ENCODE results near the gene ZDHHC17. TPM values are rescaled to one million over a fixed set of nuclear protein-coding genes. Genes with fewer than 3 reads are reported as not detected.
"Not testable (repeated sequence)": the region's sequence is repeated elsewhere in the genome, so short reads cannot be mapped to it uniquely, and the experiment has no call there.

Gene ZDHHC17
- total RNA-seq, 1 donor from 2014 or later = 58.8 TPM

GRCh38 chr12:76719171-76720041, 44.5 kb upstream of the ZDHHC17 start:
- DNase-seq (ENCODE audit: low read depth, low spot score) = no peak
- no peak overlapping the region for H3K27ac Mint-ChIP-seq (ENCODE audit: unreplicated experiment)
- no peaks in the 10 kb centered on the region for H3K27me3 Mint-ChIP-seq (ENCODE audit: low read depth)
- H3K4me1 Mint-ChIP-seq = peaks cover 7% of the 10 kb centered on the region
- peaks cover 3% of the 10 kb centered on the region for H3K9me3 Mint-ChIP-seq
- H3K4me3 Mint-ChIP-seq = no peak overlapping the region
- TF ChIP-seq CTCF (conservative IDR thresholded peaks at IDR 0.05) = no peak
- H3K36me3 Mint-ChIP-seq (ENCODE audit: low read depth) = no peaks in the 10 kb centered on the region

DNA sequence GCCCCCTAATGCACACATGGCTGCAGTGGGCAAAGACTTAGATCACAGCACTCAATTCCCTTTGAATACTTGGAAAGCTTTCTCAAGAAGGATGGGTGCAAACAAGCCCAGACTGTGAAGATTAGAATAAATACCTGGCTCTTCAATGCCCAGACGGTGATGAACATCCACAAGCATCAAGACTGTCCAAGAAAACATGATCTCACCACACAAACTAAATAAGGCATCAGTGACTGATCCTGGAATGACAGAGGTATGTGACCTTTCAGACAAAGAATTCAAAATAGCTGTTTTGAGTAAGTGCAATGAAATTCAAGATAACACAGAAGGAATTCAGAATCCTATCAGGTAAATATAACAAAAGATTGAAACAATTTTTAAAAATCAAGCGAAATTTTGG, 43.8 kb upstream of the ZDHHC17 start:
- H3K27ac Mint-ChIP-seq (ENCODE audit: unreplicated experiment) = peak overlapping the region; percentile 73
- TF ChIP-seq CTCF (conservative IDR thresholded peaks at IDR 0.05) = no peak
- no peak for DNase-seq (ENCODE audit: low read depth, low spot score)
- peaks cover 7% of the 10 kb centered on the region for H3K4me1 Mint-ChIP-seq
- no peaks in the 10 kb centered on the region for H3K36me3 Mint-ChIP-seq (ENCODE audit: low read depth)
- H3K4me3 Mint-ChIP-seq = no peak overlapping the region
- no peaks in the 10 kb centered on the region for H3K27me3 Mint-ChIP-seq (ENCODE audit: low read depth)
- no peaks in the 10 kb centered on the region for H3K9me3 Mint-ChIP-seq

DNA sequence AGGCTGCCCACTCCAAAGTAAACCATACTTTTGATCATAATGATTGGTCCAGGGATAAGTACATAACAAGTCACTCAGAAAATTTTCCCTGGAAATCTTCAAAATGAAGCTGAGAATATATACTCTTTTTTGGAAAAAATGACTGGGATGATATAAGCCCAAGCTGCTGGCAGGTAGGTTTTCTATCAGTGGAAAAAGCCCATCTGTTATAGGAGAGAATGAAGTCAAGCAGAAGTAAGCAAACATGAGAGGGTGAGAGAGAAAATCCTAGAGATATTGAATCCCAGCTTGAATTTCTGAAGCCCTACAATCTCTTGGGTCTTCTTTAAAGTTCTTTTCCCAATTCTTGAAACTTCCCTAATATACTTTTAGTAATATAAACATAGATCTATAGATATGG, 37.3 kb upstream of the ZDHHC17 start:
- no peaks in the 10 kb centered on the region for H3K27me3 Mint-ChIP-seq (ENCODE audit: low read depth)
- peaks cover 3% of the 10 kb centered on the region for H3K4me1 Mint-ChIP-seq
- DNase-seq (ENCODE audit: low read depth, low spot score) = no peak
- no peaks in the 10 kb centered on the region for H3K36me3 Mint-ChIP-seq (ENCODE audit: low read depth)
- no peak overlapping the region for H3K4me3 Mint-ChIP-seq
- no peaks in the 10 kb centered on the region for H3K9me3 Mint-ChIP-seq
- TF ChIP-seq CTCF (conservative IDR thresholded peaks at IDR 0.05) = no peak
- H3K27ac Mint-ChIP-seq (ENCODE audit: unreplicated experiment) = no peak overlapping the region

GRCh38 chr12:76732188-76732587, 31.7 kb upstream of the ZDHHC17 start:
- H3K36me3 Mint-ChIP-seq (ENCODE audit: low read depth) = peaks cover 18% of the 10 kb centered on the region
- not testable (repeated sequence) for H3K4me1 Mint-ChIP-seq; H3K4me3 Mint-ChIP-seq; H3K27me3 Mint-ChIP-seq (ENCODE audit: low read depth); H3K27ac Mint-ChIP-seq (ENCODE audit: unreplicated experiment); DNase-seq (ENCODE audit: low read depth, low spot score)
- H3K9me3 Mint-ChIP-seq = peaks cover 22% of the 10 kb centered on the region

DNA sequence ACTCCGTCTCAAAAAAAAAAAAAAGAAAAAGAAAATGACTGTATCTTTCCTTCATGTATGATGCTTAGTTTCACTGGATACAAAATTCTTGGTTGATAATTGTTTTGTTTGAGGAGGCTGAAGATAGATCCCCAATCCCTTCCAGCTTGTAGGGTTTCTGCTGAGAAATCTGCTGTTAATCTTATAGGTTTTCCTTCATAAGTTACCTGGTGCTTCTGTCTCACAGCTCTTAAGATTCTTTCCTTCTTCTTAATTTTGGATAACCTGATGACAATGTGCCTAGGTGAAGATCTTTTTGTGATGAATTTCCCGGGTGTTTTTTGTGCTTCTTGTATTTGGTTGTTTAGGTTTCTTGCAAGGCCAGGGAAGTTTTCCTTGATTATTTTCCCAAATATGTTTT, 26.2 kb upstream of the ZDHHC17 start:
- H3K27ac Mint-ChIP-seq (ENCODE audit: unreplicated experiment); H3K27me3 Mint-ChIP-seq (ENCODE audit: low read depth); H3K4me1 Mint-ChIP-seq; DNase-seq (ENCODE audit: low read depth, low spot score); H3K4me3 Mint-ChIP-seq: not testable (repeated sequence)
- Mint-ChIP-seq H3K36me3 (ENCODE audit: low read depth) (peaks cover 31% of the 10 kb centered on the region), H3K9me3 (peaks cover 29% of the 10 kb centered on the region)

DNA sequence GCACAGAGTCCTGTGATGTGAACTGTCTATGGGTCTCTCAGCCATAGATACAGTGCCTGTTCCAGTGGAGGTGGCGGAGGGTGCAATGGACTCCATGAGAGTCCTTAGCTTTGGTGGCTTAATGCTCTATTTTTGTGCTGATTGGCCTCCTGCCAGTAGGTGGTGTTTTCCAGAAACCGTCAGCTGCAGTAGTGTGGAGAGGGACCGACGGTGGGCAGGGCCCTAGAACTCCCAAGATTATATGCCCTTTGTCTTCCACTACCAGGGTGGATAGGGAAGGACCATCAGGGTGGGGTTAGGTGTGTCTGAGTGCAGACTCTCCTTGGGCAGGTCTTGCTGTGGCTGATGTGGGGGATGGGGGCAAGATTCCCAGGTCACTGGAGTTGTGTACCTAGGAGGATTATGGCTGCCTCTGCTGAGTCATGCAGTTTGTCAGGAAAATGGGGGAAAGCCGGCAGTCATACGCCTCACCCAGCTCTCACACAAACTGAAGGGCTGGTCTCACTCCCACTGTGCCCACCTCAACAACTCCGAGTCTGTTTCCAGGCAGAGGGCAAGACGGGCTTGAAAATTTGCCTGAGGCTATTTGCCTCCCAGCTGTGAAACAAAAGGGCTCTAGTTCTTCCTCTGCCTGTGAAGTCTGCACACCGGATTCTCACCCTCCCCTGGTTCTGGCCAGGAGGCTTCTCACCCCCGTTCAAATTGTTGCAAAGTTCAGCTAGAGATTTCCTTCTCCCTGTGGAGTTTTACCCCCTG, 24.9 kb upstream of the ZDHHC17 start:
- no peaks in the 10 kb centered on the region for H3K27me3 Mint-ChIP-seq (ENCODE audit: low read depth)
- TF ChIP-seq CTCF (conservative IDR thresholded peaks at IDR 0.05) = no peak
- peak overlapping the region; percentile 83 for H3K27ac Mint-ChIP-seq (ENCODE audit: unreplicated experiment)
- no peak for DNase-seq (ENCODE audit: low read depth, low spot score)
- H3K9me3 Mint-ChIP-seq = peaks cover 21% of the 10 kb centered on the region
- no peak overlapping the region for H3K4me3 Mint-ChIP-seq
- peaks cover 4% of the 10 kb centered on the region for H3K4me1 Mint-ChIP-seq
- H3K36me3 Mint-ChIP-seq (ENCODE audit: low read depth) = peaks cover 22% of the 10 kb centered on the region

Measured in neural crest cell (in vitro differentiated cells).